Gastroesophageal sphincter (tissue), 4 donors: Measurements from ENCODE around the gene HERC4. TPM values are rescaled to one million over a fixed set of nuclear protein-coding genes. Genes with fewer than 3 reads are reported as not detected.
"Not testable (repeated sequence)": the region's sequence is repeated elsewhere in the genome, so short reads cannot be mapped to it uniquely, and the experiment has no call there.

Experiments used
- ATAC-seq: fragments of 150-250 bp; one replicate; pipeline ENCODE4 v1.9.1; 2016; ENCODE audit warnings: mild to moderate bottlenecking, moderate library complexity
- H3K27ac ChIP-seq, 4 donors: fragments of 200-600 bp; sonication (generic) in 3 of 4; 1 replicate in 3 of 4; 2 replicates in 1 of 4; pipeline ENCODE4 v1.5.1; 2016 to 2019
- H3K27me3 ChIP-seq: fragments of 200-600 bp; sonication (generic); one replicate; pipeline ENCODE4 v1.5.1; 2019
- H3K36me3 ChIP-seq, 2 donors: fragments of 200-600 bp; sonication (generic); one replicate each; pipeline ENCODE4 v1.5.1; 2019; ENCODE audit warnings: control low read depth in 1 of 2
- H3K4me1 ChIP-seq, 3 donors: fragments of 200-600 bp; sonication (generic); 1 replicate in 2 of 3; 2 replicates in 1 of 3; pipeline ENCODE4 v1.5.1; 2016 to 2019; ENCODE audit warnings: control low read depth in 2 of 3
- H3K4me3 ChIP-seq, 2 donors: fragments of 200-600 bp; sonication (generic); one replicate each; pipeline ENCODE4 v1.5.1; 2019; ENCODE audit warnings: mild to moderate bottlenecking in 1 of 2, moderate library complexity in 1 of 2
- H3K9me3 ChIP-seq, 3 donors: fragments of 200-600 bp; sonication (generic); one replicate each; pipeline ENCODE4 v1.5.1; 2017 to 2019; ENCODE audit warnings: control low read depth in 2 of 3
- CTCF ChIP-seq, 4 experiments: fragments of 200-600 bp in 2 of 4; fragments of 450-650 bp in 2 of 4; sonication (generic) in 1 of 4; IDR thresholded peaks; one replicate each; pipeline ENCODE4 v1.5.1; 2017 to 2019; ENCODE audit warnings: antibody characterized with exemption in 4 of 4, mild to moderate bottlenecking in 2 of 4, moderate library complexity in 2 of 4
- EP300 ChIP-seq: sonication (generic); formaldehyde crosslinking; IDR thresholded peaks from one replicate; pipeline ENCODE4 v1.6.1; 2017; ENCODE audit warnings: antibody characterized with exemption, mild to moderate bottlenecking
- POLR2A ChIP-seq, 2 donors: fragments of 450-650 bp; IDR thresholded peaks; one replicate each; pipeline ENCODE4 v1.6.1; 2017; ENCODE audit warnings: antibody characterized with exemption in 2 of 2, mild to moderate bottlenecking in 2 of 2, moderate library complexity in 1 of 2
- POLR2AphosphoS5 ChIP-seq: sonication (generic); formaldehyde crosslinking; IDR thresholded peaks from one replicate; pipeline ENCODE4 v1.6.1; 2017; ENCODE audit warnings: antibody characterized with exemption
- WGBS, 2 donors: methylation state at CpG; one replicate each; pipeline ENCODE4 v1.1.5; 2018; ENCODE audit warnings: low coverage in 1 of 2; 5-methylcytosine and 5-hydroxymethylcytosine counted together
- total RNA-seq, 4 donors: library from RNA; depleted of rRNA; stranded (reverse); fragments of >200 nt; gene quantifications; one replicate each; pipeline ENCODE4 v1.1.0, GENCODE V29; 2016

HERC4 gene
- total RNA-seq, 4 donors from 2014 or later = 30.3 to 58.4 (median 43.0) TPM

- no peaks in the 10 kb centered on the region for H3K27me3 ChIP-seq
- H3K4me3 ChIP-seq = no peak overlapping the region
- H3K27ac ChIP-seq = no peak overlapping the region
- H3K9me3 ChIP-seq = peaks cover 0 to 5% (median 0%) of the 10 kb centered on the region in 3 donors
- 71 to 100% methylated on average over 1 of the region's 1 CpG for WGBS, 2 donors
- no peaks in the 10 kb centered on the region for H3K4me1 ChIP-seq
- ATAC-seq = no peak
- TF ChIP-seq CTCF (IDR thresholded peaks at IDR 0.05) (no peak), POLR2AphosphoS5 (no peak), POLR2A (IDR thresholded peaks at IDR 0.05) (no peak), EP300 (no peak)
- H3K36me3 ChIP-seq = peaks cover 0 to 79% of the 10 kb centered on the region in 2 donors
Observed at GRCh38 chr10:68023292-68023691, 51.8 kb downstream of the HERC4 start.

- H3K4me1 ChIP-seq, H3K4me3 ChIP-seq, H3K27ac ChIP-seq, ATAC-seq, H3K9me3 ChIP-seq, H3K27me3 ChIP-seq: not testable (repeated sequence)
- 80 to 94% methylated on average over 1 to 3 of the region's 4 CpGs for WGBS, 2 donors
- peaks cover 0 to 74% of the 10 kb centered on the region in 2 donors for H3K36me3 ChIP-seq
Observed at GRCh38 chr10:68022324-68022723, 52.8 kb downstream of the HERC4 start.

GRCh38 chr10:68016519-68016918, 58.6 kb downstream of the HERC4 start:
- H3K4me3 ChIP-seq, H3K4me1 ChIP-seq, H3K27me3 ChIP-seq, H3K9me3 ChIP-seq, ATAC-seq, H3K27ac ChIP-seq: not testable (repeated sequence)
- 89 to 94% methylated on average over 3 of the region's 4 CpGs for WGBS, 2 donors
- peaks cover 0 to 72% of the 10 kb centered on the region in 2 donors for H3K36me3 ChIP-seq

- no peak for TF ChIP-seq POLR2AphosphoS5
- TF ChIP-seq POLR2A (IDR thresholded peaks at IDR 0.05) = no peak
- no peak for TF ChIP-seq EP300
- no peak for TF ChIP-seq CTCF (IDR thresholded peaks at IDR 0.05)
- Histone ChIP-seq H3K4me1 (no peaks in the 10 kb centered on the region), H3K9me3 (no peaks in the 10 kb centered on the region), H3K4me3 (no peak overlapping the region), H3K27me3 (no peaks in the 10 kb centered on the region), H3K36me3 (peaks cover 0 to 68% of the 10 kb centered on the region in 2 donors), H3K27ac (no peak overlapping the region)
- ATAC-seq = no peak
- WGBS, 2 donors = 88 to 97% methylated on average over 3 to 5 of the region's 11 CpGs
Observed at GRCh38 chr10:68010426-68010940, 64.6 kb downstream of the HERC4 start.

GRCh38 chr10:68007356-68007755, 67.7 kb downstream of the HERC4 start:
- H3K4me1 ChIP-seq = no peaks in the 10 kb centered on the region
- ATAC-seq = no peak
- WGBS, 2 donors = 90 to 94% methylated on average over 3 of the region's 3 CpGs
- no peak for TF ChIP-seq EP300
- TF ChIP-seq POLR2AphosphoS5 = no peak
- no peak for TF ChIP-seq POLR2A (IDR thresholded peaks at IDR 0.05)
- TF ChIP-seq CTCF (IDR thresholded peaks at IDR 0.05) = no peak
- H3K9me3 ChIP-seq = no peaks in the 10 kb centered on the region
- H3K4me3 ChIP-seq = no peak overlapping the region
- H3K27me3 ChIP-seq = no peaks in the 10 kb centered on the region
- peaks cover 0 to 62% of the 10 kb centered on the region in 2 donors for H3K36me3 ChIP-seq
- no peak overlapping the region for H3K27ac ChIP-seq

- WGBS, 2 donors = 91 to 100% methylated on average over 1 of the region's 1 CpG
- peaks cover 0 to 55% of the 10 kb centered on the region in 2 donors for H3K36me3 ChIP-seq
Observed at GRCh38 chr10:68001539-68001938, 73.5 kb downstream of the HERC4 start.

More at GRCh38 chr10:68001539-68001938, 73.5 kb downstream of the HERC4 start:
- ATAC-seq = no peak
- TF ChIP-seq POLR2A (IDR thresholded peaks at IDR 0.05) = no peak
- no peak for TF ChIP-seq EP300
- no peak for TF ChIP-seq CTCF (IDR thresholded peaks at IDR 0.05)
- no peak for TF ChIP-seq POLR2AphosphoS5
- no peaks in the 10 kb centered on the region for H3K4me1 ChIP-seq
- H3K4me3 ChIP-seq = no peak overlapping the region
- H3K27ac ChIP-seq = no peak overlapping the region
- H3K9me3 ChIP-seq = no peaks in the 10 kb centered on the region
- H3K27me3 ChIP-seq = no peaks in the 10 kb centered on the region
